HG02571 (cell line): Measurements from ENCODE around the gene FBXL7.

ENCODE experiments used
- ATAC-seq: cut with Tn5 transposase; IDR thresholded peaks from one replicate; pipeline ENCODE4 v1.9.1; 2021; ENCODE audit warnings: mild to moderate bottlenecking, moderate library complexity; ENCODE audit not compliant: unreplicated experiment

FBXL7 gene

GRCh38 chr5:15752663-15753285 is 252.8 kb downstream of the FBXL7 start:
- ATAC-seq, result no peak

- ATAC-seq, result no peak
These were observed 253.8 kb downstream of the FBXL7 start for GRCh38 chr5:15753752-15754151.

GRCh38 chr5:15757103-15757502 is 257.1 kb downstream of the FBXL7 start:
- ATAC-seq, result no peak

- no peak for ATAC-seq
These were observed 257.6 kb downstream of the FBXL7 start for GRCh38 chr5:15757619-15758018.

- no peak for ATAC-seq
These were observed 262.7 kb downstream of the FBXL7 start for GRCh38 chr5:15762668-15763067.

- no peak for ATAC-seq
These were observed 263.8 kb downstream of the FBXL7 start for GRCh38 chr5:15763754-15764153.

GRCh38 chr5:15768936-15769335 is 269.0 kb downstream of the FBXL7 start:
- no peak for ATAC-seq

- ATAC-seq, result no peak
These were observed 272.2 kb downstream of the FBXL7 start for GRCh38 chr5:15772131-15772530.

GRCh38 chr5:15774632-15775031 is 274.7 kb downstream of the FBXL7 start:
- no peak for ATAC-seq

GRCh38 chr5:15776346-15776745 is 276.4 kb downstream of the FBXL7 start:
- no peak for ATAC-seq

- no peak for ATAC-seq
These were observed 283.8 kb downstream of the FBXL7 start for GRCh38 chr5:15783734-15784133.

- no peak for ATAC-seq
These were observed 285.6 kb downstream of the FBXL7 start for GRCh38 chr5:15785531-15785981.

- no peak for ATAC-seq
These were observed 286.3 kb downstream of the FBXL7 start for GRCh38 chr5:15786326-15786725.

GRCh38 chr5:15786884-15787283 is 286.9 kb downstream of the FBXL7 start:
- no peak for ATAC-seq

- ATAC-seq, result no peak
These were observed 287.7 kb downstream of the FBXL7 start for GRCh38 chr5:15787681-15788080.

GRCh38 chr5:15789642-15790041 is 289.7 kb downstream of the FBXL7 start:
- ATAC-seq, result no peak

GRCh38 chr5:15790446-15791018 is 290.6 kb downstream of the FBXL7 start:
- ATAC-seq, result no peak

GRCh38 chr5:15791274-15791673 is 291.3 kb downstream of the FBXL7 start:
- ATAC-seq, result no peak

GRCh38 chr5:15791859-15792258 is 291.9 kb downstream of the FBXL7 start:
- ATAC-seq, result no peak

GRCh38 chr5:15794052-15794985 is 294.3 kb downstream of the FBXL7 start:
- ATAC-seq, result no peak

GRCh38 chr5:15796096-15796495 is 296.1 kb downstream of the FBXL7 start:
- no peak for ATAC-seq

GRCh38 chr5:15796557-15796956 is 296.6 kb downstream of the FBXL7 start:
- ATAC-seq, result no peak
